ENCODE data around the gene SORCS2.

Gene SORCS2

DNA sequence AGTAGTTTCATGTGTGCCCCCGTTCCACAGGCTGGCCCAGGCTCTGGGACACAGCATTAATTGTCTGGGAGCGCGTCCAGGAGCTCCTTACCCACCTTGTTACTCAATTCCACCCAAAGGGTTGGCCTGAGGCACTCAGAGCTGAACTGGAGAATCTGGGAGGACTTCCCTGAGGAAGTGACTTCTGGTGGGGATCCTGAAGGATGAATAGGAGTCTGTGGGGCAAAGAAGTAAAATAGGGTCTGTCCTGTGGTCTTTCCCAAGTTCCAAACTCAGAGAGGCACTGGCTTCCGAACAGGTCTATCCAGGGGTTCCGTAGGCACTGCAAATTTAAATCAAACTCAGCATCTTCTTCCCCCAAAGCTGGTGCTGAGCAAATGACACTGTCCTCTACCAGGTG lies 543.1 kb downstream of the SORCS2 start:
- Histone ChIP-seq H3K9ac (ENCODE audit: low read depth, low read length) (no peak overlapping the region), H3K36me3 (ENCODE audit: insufficient read depth, low read length) (no peaks in the 10 kb centered on the region), H3K4me1 (ENCODE audit: insufficient read depth, low read length) (no peaks in the 10 kb centered on the region), H3K9me3 (ENCODE audit: control insufficient read depth, insufficient read depth, low read length) (no peaks in the 10 kb centered on the region)

DNA sequence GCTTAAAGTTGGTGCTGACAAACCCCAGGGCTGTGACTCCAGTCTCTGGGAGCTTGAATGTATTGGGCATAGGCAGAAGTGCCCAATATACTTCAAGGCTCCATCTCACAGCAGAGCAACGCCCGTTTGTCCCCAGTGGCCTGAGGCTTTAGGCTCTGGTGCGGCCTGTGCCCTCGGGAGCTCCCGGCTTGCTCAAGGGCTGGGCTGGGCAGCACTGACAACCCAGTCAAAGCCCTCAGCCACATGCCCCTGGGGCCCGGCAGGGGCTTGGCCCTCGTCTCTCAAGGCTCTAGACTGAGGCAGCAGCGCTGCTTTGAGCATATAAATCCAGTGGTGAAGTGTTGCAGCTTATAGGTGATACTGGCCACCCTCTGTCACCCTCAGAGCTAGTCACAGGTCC lies 543.6 kb downstream of the SORCS2 start:
- H3K4me1 ChIP-seq (ENCODE audit: insufficient read depth, low read length) = no peaks in the 10 kb centered on the region
- H3K9ac ChIP-seq (ENCODE audit: low read depth, low read length) = no peak overlapping the region
- no peaks in the 10 kb centered on the region for H3K9me3 ChIP-seq (ENCODE audit: control insufficient read depth, insufficient read depth, low read length)

DNA sequence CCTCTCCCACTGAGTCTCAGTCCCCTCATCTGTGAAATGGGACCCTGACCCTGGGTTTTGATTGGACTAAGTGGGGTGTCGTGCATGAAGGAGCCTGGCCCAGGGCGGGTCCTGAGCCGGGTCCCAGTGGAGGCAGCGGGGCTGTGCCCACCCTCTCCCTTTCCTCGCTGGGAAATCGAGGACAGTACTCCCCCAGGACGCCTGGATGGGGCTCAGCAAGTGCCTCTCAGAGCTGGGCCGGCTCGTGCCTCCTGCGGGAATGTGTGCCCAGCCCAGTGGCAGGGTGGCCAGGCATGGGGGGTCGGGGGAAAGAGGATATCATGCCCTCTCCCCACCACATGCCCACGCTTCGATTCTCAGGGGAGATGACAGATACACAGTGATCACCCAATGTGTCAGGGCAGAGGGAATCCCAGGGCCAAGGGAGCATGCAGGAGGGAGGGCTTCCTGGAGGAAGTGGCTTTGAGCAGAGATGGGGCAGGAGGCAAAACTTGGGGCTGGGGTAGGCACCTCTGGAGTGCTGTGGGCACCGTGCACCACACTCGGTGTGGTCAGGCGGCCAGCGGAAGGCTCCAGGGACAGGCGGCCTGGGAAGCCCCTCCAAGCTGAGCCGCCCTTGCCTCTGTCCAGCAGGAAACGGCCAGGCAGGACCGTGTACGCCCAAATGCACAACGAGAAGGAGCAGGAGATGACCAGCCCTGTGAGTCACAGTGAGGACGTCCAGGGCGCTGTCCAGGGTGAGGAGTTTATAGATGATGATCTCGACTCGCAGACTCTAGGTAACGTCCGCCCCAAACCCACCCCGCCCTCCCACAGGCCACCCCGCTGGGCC lies 544.3 kb downstream of the SORCS2 start:
- Histone ChIP-seq H3K36me3 (ENCODE audit: insufficient read depth, low read length) (no peaks in the 10 kb centered on the region), H3K9ac (ENCODE audit: low read depth, low read length) (no peak overlapping the region), H3K4me1 (ENCODE audit: insufficient read depth, low read length) (no peaks in the 10 kb centered on the region), H3K9me3 (ENCODE audit: control insufficient read depth, insufficient read depth, low read length) (no peaks in the 10 kb centered on the region)

More for the DNA sequence above, 543.6 kb downstream of the SORCS2 start:
- no peaks in the 10 kb centered on the region for H3K36me3 ChIP-seq (ENCODE audit: insufficient read depth, low read length)

DNA sequence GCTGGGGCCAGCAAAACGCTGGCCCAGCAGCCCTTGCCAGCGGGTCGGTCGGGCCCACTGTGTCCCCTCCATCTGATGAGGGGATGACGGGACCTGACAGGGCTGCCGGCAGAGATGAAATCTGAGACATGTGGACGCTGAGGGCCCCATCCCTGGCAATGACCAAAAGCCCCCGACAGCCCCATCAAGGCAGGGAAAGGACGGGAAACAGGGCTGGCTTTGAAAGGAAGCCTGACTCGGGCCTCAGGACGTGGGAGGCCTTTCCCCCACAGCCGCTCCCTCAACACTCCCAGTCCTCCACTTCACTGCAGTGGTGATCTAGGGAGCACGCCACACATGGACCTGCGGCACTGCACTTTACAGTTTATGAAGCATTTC lies 544.9 kb downstream of the SORCS2 start:
- H3K9me3 ChIP-seq (ENCODE audit: control insufficient read depth, insufficient read depth, low read length) = no peaks in the 10 kb centered on the region
- no peaks in the 10 kb centered on the region for H3K36me3 ChIP-seq (ENCODE audit: insufficient read depth, low read length)
- no peak overlapping the region for H3K9ac ChIP-seq (ENCODE audit: low read depth, low read length)
- no peaks in the 10 kb centered on the region for H3K4me1 ChIP-seq (ENCODE audit: insufficient read depth, low read length)

DNA sequence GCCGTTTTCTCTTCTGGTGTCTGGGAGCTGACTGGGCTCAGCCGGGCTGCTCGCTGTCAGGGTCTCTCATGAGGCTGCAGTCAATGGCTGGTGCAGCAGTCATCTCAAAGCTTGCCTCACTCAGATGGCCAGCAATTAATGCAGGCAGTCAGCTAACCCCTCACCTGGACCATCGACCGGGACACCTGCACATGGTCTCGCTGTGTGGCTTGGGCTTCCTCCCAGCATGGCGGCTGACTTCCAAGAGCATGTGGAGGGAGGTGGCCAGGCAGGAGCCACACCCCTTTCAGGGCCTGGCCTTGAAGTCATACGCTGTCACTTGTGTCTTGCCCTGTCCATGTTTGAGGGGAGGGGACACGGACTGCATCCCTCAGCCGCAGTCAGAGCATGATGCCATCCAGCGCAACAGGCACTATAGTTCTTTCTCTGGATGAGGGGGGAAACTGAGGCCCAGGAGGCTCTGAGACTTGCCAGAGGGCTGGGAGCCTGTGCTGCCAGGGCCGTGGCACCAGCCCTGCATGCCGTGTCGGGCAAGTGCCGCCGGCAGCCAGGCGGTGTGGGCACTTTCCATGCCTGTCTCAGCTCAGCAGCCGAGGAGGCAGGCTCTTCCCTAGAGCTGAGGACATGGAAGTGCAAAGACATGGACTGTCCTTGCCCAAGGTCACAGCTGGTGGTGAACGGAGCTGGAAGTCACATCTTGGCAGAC lies 545.6 kb downstream of the SORCS2 start:
- H3K4me1 ChIP-seq (ENCODE audit: insufficient read depth, low read length) = no peaks in the 10 kb centered on the region
- no peak overlapping the region for H3K9ac ChIP-seq (ENCODE audit: low read depth, low read length)
- no peaks in the 10 kb centered on the region for H3K36me3 ChIP-seq (ENCODE audit: insufficient read depth, low read length)
- H3K9me3 ChIP-seq (ENCODE audit: control insufficient read depth, insufficient read depth, low read length) = no peaks in the 10 kb centered on the region

DNA sequence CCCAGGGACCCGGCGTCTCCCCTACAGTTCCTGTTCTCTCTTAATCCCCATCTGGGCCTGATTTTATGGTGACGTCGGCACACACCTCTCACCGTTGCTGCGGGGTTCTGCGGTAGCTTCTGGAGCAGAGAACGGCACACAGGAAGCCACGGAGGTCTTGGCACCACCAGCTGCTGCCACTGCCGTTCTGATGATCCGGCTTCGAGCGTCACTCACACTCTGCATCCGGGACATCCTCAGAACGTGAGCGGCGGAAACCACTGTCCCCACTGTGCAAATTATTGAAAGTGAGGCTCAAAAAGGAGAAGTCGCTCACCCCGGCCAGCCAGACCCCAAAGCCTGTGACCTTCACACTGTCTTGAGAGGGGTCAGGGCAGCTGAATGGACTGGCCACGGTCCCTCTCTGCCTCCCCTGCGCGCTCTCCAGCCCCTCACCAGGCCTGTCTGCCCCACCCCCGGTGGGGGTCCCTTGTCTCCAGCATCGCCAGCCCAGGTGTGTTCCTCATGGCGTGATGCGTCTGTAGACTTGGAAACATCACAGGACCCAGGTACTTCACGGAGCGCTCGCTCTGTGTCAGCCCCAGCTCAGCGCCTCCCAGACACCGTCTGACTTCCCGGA lies 546.2 kb downstream of the SORCS2 start:
- Histone ChIP-seq H3K36me3 (ENCODE audit: insufficient read depth, low read length) (no peaks in the 10 kb centered on the region), H3K9me3 (ENCODE audit: control insufficient read depth, insufficient read depth, low read length) (no peaks in the 10 kb centered on the region), H3K9ac (ENCODE audit: low read depth, low read length) (no peak overlapping the region), H3K4me1 (ENCODE audit: insufficient read depth, low read length) (no peaks in the 10 kb centered on the region)

DNA sequence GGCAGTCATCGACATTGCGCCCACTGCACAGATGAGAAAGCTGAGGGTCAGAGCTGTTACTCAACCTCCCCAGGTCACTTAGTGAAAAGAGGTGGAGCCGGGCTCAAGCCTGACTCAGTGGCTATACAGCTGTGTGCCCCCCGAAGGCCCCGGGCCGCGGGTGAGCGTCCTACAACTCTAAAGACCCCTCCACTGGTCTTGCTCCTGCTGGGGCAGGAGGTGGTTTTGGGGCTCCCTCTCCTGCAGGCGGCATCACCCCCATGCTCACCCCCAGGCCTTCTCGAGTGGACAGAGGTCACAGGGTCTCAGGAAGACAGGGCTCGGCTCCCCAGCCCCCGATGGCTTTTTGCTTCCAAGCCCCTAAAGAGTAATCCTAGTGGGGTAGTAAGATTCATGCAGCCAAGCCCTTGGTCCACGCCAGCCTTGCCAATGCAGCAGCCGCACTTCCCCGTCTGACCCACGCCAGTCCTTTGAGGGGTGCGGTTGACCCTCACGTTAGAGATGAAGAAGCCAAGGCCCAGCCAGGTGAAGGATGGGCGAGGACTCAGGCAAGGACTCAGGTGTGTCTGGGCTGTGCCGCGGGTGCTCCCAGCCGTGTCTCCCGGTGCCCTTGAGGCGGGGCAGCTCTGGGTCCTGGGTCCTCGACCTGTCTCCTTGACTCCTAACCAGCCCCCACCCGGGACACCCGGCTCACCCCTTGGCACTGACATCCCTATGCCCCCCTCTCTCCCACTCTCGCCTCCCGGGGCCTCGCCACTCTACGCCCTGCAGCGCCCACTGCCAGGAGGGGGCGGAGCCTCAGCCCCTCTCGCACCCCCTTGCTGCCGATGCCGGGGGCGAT lies 547.0 kb downstream of the SORCS2 start:
- Histone ChIP-seq H3K4me1 (ENCODE audit: insufficient read depth, low read length) (no peaks in the 10 kb centered on the region), H3K9me3 (ENCODE audit: control insufficient read depth, insufficient read depth, low read length) (no peaks in the 10 kb centered on the region), H3K36me3 (ENCODE audit: insufficient read depth, low read length) (no peaks in the 10 kb centered on the region), H3K9ac (ENCODE audit: low read depth, low read length) (no peak overlapping the region)

DNA sequence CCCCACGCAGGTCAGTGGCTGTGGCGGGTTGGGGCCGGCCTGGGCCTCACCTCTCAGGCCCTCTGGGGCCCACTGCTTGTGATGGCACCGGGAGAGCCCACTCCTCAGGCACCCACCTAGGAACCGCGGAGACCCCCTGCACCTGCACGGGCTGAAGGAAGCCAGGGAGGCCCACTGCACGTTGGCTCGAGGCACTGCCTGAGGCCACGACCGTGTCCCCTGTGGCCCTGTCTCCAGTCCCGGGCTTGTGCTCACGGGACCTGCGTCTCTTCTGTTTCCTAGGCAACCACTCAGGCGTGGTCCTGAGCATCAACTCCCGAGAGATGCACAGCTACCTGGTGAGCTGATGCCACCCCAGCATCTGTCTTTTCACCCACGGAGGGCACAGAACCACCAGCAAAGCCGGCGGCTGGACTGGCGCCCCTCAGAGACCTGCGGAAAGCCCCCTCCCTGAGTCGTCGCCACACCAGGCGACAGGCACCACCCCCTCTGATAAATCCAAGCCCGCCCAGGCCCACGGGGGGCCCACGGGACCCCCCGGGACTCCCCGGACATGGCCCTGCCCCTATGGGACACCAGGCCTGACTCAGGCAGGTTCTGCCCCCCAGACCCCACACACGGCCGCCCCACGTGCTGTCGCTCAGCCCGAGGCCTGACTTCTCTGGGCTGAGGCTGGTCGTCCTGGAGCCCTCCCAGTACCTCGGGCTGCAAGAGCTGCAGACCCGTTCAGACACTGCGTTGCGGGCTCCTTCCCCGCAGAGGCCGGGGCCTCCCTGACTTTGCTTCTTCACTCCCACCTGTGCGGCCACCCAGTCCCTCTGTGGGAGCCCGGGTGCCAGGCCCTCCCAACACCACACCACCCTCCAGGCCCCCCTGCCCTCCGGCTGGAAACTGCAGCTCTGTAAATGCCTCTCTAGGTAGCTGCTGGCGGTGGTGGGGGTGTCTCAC lies 547.9 kb downstream of the SORCS2 start:
- Histone ChIP-seq H3K9ac (ENCODE audit: low read depth, low read length) (no peak overlapping the region), H3K9me3 (ENCODE audit: control insufficient read depth, insufficient read depth, low read length) (no peaks in the 10 kb centered on the region), H3K36me3 (ENCODE audit: insufficient read depth, low read length) (no peaks in the 10 kb centered on the region)

DNA sequence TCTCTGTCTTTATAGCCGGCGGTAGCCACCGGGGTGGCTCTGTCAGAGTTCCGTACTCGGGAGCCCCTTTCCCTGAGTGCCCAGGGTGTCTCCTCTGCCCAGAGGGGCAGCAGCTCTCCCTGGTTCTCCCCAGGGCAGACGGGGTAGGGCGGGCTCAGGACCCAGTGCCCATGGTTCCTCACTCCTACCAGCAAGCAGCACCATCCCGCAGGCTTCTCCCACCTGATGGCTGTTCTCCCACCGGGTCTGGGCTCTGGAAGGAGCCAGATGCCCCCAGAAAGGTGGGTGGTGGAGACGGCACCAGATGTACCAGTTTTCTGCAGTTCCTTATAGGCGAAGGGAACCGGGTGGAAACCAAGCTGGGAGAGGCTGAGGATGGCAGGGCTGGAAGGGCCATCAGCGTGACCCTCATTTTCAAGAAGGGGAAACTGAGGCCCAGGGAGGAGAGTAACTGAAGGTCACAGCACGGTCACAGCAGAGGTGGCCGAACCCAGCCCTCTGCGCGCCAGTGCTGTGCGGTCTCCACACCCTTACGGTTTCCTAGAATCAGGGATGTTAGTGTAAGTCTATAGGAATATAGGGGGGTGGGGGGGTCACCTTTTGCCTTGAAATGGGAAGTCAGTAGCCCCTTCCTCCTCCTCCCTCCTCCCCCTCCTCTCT lies 548.7 kb downstream of the SORCS2 start:
- Histone ChIP-seq H3K9me3 (ENCODE audit: control insufficient read depth, insufficient read depth, low read length) (no peaks in the 10 kb centered on the region), H3K36me3 (ENCODE audit: insufficient read depth, low read length) (no peaks in the 10 kb centered on the region), H3K9ac (ENCODE audit: low read depth, low read length) (no peak overlapping the region), H3K4me1 (ENCODE audit: insufficient read depth, low read length) (no peaks in the 10 kb centered on the region)

More for the DNA sequence above, 547.9 kb downstream of the SORCS2 start:
- H3K4me1 ChIP-seq (ENCODE audit: insufficient read depth, low read length) = no peaks in the 10 kb centered on the region

DNA sequence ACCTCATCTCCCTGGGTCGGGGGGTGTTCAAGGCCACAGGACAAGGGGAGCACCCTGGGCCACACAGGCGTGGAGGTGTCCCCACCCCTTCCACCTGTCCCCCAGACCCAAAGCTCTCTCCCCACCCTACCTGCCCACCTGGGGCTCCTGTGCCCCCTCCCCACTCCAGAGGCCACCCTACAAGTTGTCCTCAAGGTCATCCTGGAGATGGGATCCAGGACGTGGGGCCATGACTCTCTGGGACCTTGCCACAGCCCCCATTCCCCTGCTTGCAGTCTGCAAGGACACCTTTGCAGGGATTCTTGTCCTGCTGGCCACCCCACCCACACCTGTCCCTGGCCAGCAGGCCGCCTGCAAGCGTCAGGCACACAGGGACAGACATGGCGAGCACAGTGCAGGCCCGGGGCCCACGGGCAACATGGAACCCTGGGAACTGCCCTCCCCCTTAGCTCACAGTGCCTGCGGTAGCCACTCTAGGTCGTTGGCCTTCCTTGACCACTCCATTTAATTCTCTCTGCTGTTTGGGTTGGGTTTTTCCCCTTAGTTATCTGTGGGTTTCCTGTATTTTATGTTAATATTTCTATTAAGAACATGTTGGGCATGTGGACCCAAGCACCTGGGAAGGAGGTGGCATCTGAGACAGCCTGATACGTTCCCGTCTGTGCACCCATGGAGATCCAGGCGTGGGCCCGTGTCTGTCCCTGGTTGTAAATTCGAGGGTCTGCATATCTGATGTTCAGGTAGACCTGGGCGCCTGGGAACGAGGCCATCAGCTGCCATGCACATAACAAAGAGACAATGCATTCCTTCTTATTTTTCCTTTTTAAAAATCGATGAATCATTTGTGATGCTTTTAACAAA lies 549.8 kb downstream of the SORCS2 start:
- H3K4me1 ChIP-seq (ENCODE audit: insufficient read depth, low read length) = no peaks in the 10 kb centered on the region
- no peaks in the 10 kb centered on the region for H3K36me3 ChIP-seq (ENCODE audit: insufficient read depth, low read length)
- no peak overlapping the region for H3K9ac ChIP-seq (ENCODE audit: low read depth, low read length)
- no peaks in the 10 kb centered on the region for H3K9me3 ChIP-seq (ENCODE audit: control insufficient read depth, insufficient read depth, low read length)

DNA sequence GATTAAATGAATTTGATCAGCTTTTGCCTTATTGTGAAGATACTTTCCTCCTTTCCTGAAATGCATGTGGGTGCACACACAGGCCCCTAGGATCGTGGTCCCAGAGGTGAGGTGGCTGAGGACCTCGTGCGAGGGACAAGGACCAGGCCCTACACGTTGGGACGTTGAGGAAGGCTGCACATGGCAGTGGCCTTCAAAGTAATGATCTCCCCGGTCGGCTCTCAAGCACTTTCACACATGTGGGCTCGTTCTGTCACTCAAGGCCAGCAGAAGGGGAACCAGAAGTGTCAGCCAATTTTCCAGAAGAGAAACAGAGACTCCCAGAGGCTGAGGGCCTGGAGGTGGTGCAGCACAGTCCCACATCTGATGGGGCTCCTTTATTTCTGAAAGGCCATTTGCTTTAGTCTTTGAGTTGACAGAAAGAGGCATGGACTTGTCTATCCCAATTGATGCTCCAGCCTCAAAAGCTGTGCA lies 550.5 kb downstream of the SORCS2 start:
- H3K36me3 ChIP-seq (ENCODE audit: insufficient read depth, low read length) = no peaks in the 10 kb centered on the region
- no peak overlapping the region for H3K9ac ChIP-seq (ENCODE audit: low read depth, low read length)

DNA sequence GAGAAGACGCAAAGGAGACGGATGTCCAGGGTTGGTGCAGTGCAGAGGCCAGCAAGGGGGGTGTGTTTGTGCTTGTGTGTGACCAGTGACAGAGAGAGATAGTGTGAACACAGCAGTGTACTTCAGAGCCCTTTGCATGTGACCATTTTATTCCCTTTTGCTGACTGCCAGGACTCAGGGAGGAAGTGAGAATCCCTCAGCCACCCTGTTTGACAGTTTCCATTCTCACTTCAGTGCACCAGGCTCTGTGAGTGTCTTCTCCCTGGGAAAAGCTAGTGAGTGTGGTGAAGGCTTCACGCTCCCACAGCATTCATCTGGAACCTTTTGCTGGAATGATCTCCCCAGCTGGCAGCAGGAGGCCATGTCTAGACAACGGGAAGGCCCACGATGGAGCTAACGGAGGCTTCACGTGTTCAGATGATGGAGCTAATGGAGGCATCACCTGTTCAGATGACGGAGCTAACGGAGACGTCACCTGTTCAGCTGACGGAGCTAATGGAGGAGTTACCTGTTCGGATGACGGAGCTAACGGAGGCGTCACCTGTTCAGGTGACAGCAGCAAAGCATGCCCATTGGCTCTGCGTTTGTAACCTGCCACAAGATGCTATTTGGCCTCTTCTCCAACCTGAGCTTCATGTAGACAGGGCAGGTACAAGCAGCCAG lies 551.9 kb downstream of the SORCS2 start:
- no peaks in the 10 kb centered on the region for H3K36me3 ChIP-seq (ENCODE audit: insufficient read depth, low read length)
- H3K9ac ChIP-seq (ENCODE audit: low read depth, low read length) = no peak overlapping the region
- H3K4me1 ChIP-seq (ENCODE audit: insufficient read depth, low read length) = no peaks in the 10 kb centered on the region
- H3K9me3 ChIP-seq (ENCODE audit: control insufficient read depth, insufficient read depth, low read length) = no peaks in the 10 kb centered on the region

More for the DNA sequence above, 550.5 kb downstream of the SORCS2 start:
- H3K9me3 ChIP-seq (ENCODE audit: control insufficient read depth, insufficient read depth, low read length) = no peaks in the 10 kb centered on the region
- H3K4me1 ChIP-seq (ENCODE audit: insufficient read depth, low read length) = no peaks in the 10 kb centered on the region
